Hepatocyte (in vitro differentiated cells): ENCODE measurements around the gene BEND7. TPM values are rescaled to one million over a fixed set of nuclear protein-coding genes. Genes with fewer than 3 reads are reported as not detected.

Source experiments
- DNase-seq: peaks from one replicate; pipeline ENCODE4 v3.0.0-alpha.2; 2016; ENCODE audit warnings: low spot score
- H2AFZ ChIP-seq: fragments of 200-600 bp; sonication (generic); 2 replicates; pipeline ENCODE4 v1.6.0; 2016; ENCODE audit warnings: antibody characterized with exemption, mild to moderate bottlenecking
- H3K27ac ChIP-seq: fragments of 200-600 bp; sonication (generic); 2 replicates; pipeline ENCODE4 v1.5.1; 2016; ENCODE audit warnings: mild to moderate bottlenecking
- H3K27me3 ChIP-seq: fragments of 200-600 bp; sonication (generic); 2 replicates; pipeline ENCODE4 v1.6.1; 2016
- H3K36me3 ChIP-seq: fragments of 200-600 bp; sonication (generic); replicated peaks from 2 replicates; pipeline ENCODE4 v1.5.1; 2016; ENCODE audit warnings: low read depth; ENCODE audit not compliant: insufficient read depth
- H3K4me1 ChIP-seq: fragments of 200-600 bp; sonication (generic); 2 replicates; pipeline ENCODE4 v1.5.1; 2016; ENCODE audit warnings: mild to moderate bottlenecking, moderate library complexity; ENCODE audit not compliant: insufficient read depth
- H3K4me2 ChIP-seq: fragments of 200-600 bp; sonication (generic); 2 replicates; pipeline ENCODE4 v1.6.0; 2016
- H3K4me3 ChIP-seq: fragments of 200-600 bp; sonication (generic); 2 replicates; pipeline ENCODE4 v1.5.1; 2016; ENCODE audit warnings: mild to moderate bottlenecking
- H3K79me2 ChIP-seq: fragments of 200-600 bp; sonication (generic); 2 replicates; pipeline ENCODE4 v1.6.0; 2017; ENCODE audit warnings: mild to moderate bottlenecking
- H3K9me2 ChIP-seq: fragments of 200-600 bp; sonication (generic); replicated peaks from 2 replicates; pipeline ENCODE4 v1.6.0; 2017; ENCODE audit warnings: mild to moderate bottlenecking; ENCODE audit not compliant: insufficient read depth
- H3K9me3 ChIP-seq: fragments of 200-600 bp; sonication (generic); 2 replicates; pipeline ENCODE4 v1.5.1; 2016; ENCODE audit warnings: low read depth, mild to moderate bottlenecking
- H4K20me1 ChIP-seq: fragments of 200-600 bp; sonication (generic); 2 replicates; pipeline ENCODE4 v1.6.0; 2016; ENCODE audit warnings: mild to moderate bottlenecking; ENCODE audit not compliant: insufficient read depth, poor library complexity, severe bottlenecking
- CTCF ChIP-seq: fragments of 200-600 bp; sonication (generic); IDR thresholded peaks from 2 replicates; pipeline ENCODE4 v1.5.1; 2016; ENCODE audit warnings: antibody characterized with exemption, mild to moderate bottlenecking; ENCODE audit not compliant: poor library complexity
- EZH2 ChIP-seq: fragments of 200-600 bp; sonication (generic); IDR thresholded peaks from 2 replicates; pipeline ENCODE4 v1.6.1; 2016; ENCODE audit warnings: antibody characterized with exemption, mild to moderate bottlenecking, borderline replicate concordance
- EZH2phosphoT487 ChIP-seq: fragments of 200-600 bp; sonication (generic); IDR thresholded peaks from one replicate; pipeline ENCODE4 v1.6.1; 2018; ENCODE audit warnings: antibody characterized with exemption, mild to moderate bottlenecking, low read depth, moderate library complexity; ENCODE audit not compliant: unreplicated experiment, severe bottlenecking
- WGBS: methylation state at CpG from one replicate; pipeline ENCODE4 v1.1.6; 2016; ENCODE audit warnings: low lambda C conversion rate; ENCODE audit errors: missing lambda C conversion rate; 5-methylcytosine and 5-hydroxymethylcytosine counted together
- polyA plus RNA-seq: library from polyadenylated mRNA; unstranded; fragments of >200 nt; fragmentation: Nextera tagmentation; extraction: Ambion mirVana; gene quantifications from 2 replicates; pipeline ENCODE4 v1.2.1, GENCODE V29; 2016
- total RNA-seq: library from RNA; depleted of rRNA; stranded (reverse); fragments of >200 nt; gene quantifications from 2 replicates; pipeline ENCODE4 v1.2.3, GENCODE V29; 2014

BEND7 gene
- total and polyA plus RNA-seq, 2 experiments from 2014 or later = 7.6 to 8.2 TPM

- H3K4me3 ChIP-seq = no peak overlapping the region
- no peaks in the 10 kb centered on the region for H4K20me1 ChIP-seq
- no peak overlapping the region for H2AFZ ChIP-seq
- no peak overlapping the region for H3K4me2 ChIP-seq
- DNase-seq = no peak
- no peaks in the 10 kb centered on the region for H3K9me2 ChIP-seq
- no peaks in the 10 kb centered on the region for H3K27me3 ChIP-seq
- no peaks in the 10 kb centered on the region for H3K36me3 ChIP-seq
- H3K79me2 ChIP-seq = no peaks in the 10 kb centered on the region
- WGBS = 90% methylated on average over 3 of the region's 3 CpGs
- TF ChIP-seq CTCF (no peak), EZH2 (no peak), EZH2phosphoT487 (no peak)
- H3K27ac ChIP-seq = no peak overlapping the region
- H3K9me3 ChIP-seq = no peaks in the 10 kb centered on the region
- H3K4me1 ChIP-seq = no peaks in the 10 kb centered on the region
Observed at GRCh38 chr10:13397052-13397451, 131.8 kb downstream of the BEND7 start.

- Histone ChIP-seq H3K36me3 (no peaks in the 10 kb centered on the region), H3K4me1 (no peaks in the 10 kb centered on the region), H2AFZ (no peak overlapping the region), H4K20me1 (no peaks in the 10 kb centered on the region), H3K4me3 (no peak overlapping the region), H3K27me3 (no peaks in the 10 kb centered on the region), H3K27ac (no peak overlapping the region), H3K9me3 (no peaks in the 10 kb centered on the region), H3K4me2 (no peak overlapping the region), H3K79me2 (no peaks in the 10 kb centered on the region), H3K9me2 (no peaks in the 10 kb centered on the region)
- DNase-seq = no peak
- no peak for TF ChIP-seq EZH2phosphoT487
- TF ChIP-seq EZH2 = no peak
- no peak for TF ChIP-seq CTCF
Observed at GRCh38 chr10:13396369-13396768, 132.4 kb downstream of the BEND7 start.

DNA sequence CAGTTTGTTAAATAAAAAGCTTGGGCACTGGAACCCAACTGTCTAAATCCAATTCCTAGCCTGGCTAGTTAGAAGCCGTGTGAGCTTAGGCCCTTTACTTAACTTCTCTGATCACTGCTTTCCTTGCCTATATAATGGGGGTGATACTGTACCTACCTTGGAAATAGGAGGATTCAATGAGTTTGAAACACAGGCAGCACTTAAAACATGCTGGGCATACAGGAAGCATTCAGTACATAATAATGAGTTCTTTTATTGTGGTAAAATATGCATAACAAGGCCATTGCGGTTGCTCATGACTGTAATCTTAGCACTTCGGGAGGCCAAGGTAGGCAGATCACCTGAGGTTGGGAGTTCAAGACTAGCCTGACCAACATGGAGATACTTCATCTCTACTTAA, 133.3 kb downstream of the BEND7 start:
- Histone ChIP-seq H3K4me3 (no peak overlapping the region), H3K9me3 (no peaks in the 10 kb centered on the region), H2AFZ (no peak overlapping the region), H3K27ac (no peak overlapping the region), H3K4me2 (no peak overlapping the region), H4K20me1 (no peaks in the 10 kb centered on the region), H3K79me2 (no peaks in the 10 kb centered on the region), H3K4me1 (no peaks in the 10 kb centered on the region), H3K36me3 (no peaks in the 10 kb centered on the region), H3K9me2 (no peaks in the 10 kb centered on the region), H3K27me3 (no peaks in the 10 kb centered on the region)
- TF ChIP-seq EZH2phosphoT487 (no peak), EZH2 (no peak), CTCF (no peak)
- DNase-seq = no peak
- 95% methylated on average over 3 of the region's 3 CpGs for WGBS

DNA sequence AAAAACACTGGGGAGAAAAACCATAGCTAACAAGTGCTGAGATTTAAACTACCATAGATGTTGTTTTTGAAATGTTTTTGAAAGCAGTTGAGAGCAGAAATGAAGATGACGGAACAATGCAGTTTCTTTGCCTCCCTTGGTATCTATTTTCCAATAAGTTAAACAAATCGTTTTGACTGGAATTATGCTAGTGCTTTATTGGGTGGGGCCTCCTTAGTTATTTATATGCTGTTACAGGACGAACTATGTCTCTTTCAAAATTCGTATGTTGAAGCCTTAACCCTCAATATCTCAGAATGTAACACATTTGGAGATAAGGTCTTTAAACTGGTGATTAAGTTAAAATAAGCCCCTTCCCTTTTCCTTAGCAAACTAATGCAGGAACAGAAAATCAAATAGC, 135.2 kb downstream of the BEND7 start:
- H3K79me2 ChIP-seq = no peaks in the 10 kb centered on the region
- no peak for DNase-seq
- 62% methylated on average over 4 of the region's 4 CpGs for WGBS

More for the DNA sequence above, 135.2 kb downstream of the BEND7 start:
- no peaks in the 10 kb centered on the region for H3K36me3 ChIP-seq
- H3K4me3 ChIP-seq = no peak overlapping the region
- no peaks in the 10 kb centered on the region for H3K9me2 ChIP-seq
- no peaks in the 10 kb centered on the region for H3K4me1 ChIP-seq
- TF ChIP-seq CTCF (no peak), EZH2phosphoT487 (no peak), EZH2 (no peak)
- H3K9me3 ChIP-seq = no peaks in the 10 kb centered on the region
- no peak overlapping the region for H3K27ac ChIP-seq
- H2AFZ ChIP-seq = no peak overlapping the region
- H4K20me1 ChIP-seq = no peaks in the 10 kb centered on the region
- H3K4me2 ChIP-seq = no peak overlapping the region
- H3K27me3 ChIP-seq = no peaks in the 10 kb centered on the region
